ENCODE measurements around the gene TELO2.
"Not testable (repeated sequence)": the region's sequence is repeated elsewhere in the genome, so short reads cannot be mapped to it uniquely, and the experiment has no call there.

TELO2 gene

DNA sequence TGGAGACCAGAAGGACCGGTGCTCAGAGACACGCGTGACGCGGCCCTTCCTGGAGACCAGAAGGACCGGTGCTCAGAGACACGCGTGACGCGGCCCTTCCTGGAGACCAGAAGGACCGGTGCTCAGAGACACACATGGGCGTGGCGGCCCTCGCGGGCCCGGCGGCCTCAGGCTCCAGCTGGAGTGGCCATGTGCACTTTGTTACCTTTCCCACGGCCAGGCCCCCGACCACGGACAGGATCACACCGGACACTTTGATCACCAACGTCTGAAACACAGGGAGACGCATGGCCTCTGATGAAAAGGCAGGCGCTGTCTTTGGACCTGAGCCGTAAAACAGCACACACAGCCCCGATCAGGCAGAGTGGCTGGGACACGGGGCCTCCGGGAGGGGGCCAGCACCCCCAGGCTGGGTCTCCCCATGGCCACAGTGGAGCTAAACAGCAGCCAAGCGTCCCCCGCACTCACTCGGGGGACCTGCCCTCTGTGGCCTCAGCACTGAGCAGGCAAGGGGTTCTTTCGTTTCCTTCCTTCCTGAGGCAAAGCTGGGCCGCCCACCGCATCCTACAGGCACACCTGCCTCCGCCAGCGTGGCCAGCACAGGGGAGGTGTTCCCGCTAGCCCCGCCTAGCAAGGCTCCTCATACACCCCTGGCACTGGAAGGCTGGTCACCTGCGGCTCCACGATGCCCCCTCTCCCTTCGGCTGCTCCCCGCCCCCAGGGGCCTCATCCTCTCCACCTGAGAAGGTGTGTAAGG, 35.5 kb upstream of the TELO2 start:
- DNase-seq (ENCODE audit: low read depth): no peak

DNA sequence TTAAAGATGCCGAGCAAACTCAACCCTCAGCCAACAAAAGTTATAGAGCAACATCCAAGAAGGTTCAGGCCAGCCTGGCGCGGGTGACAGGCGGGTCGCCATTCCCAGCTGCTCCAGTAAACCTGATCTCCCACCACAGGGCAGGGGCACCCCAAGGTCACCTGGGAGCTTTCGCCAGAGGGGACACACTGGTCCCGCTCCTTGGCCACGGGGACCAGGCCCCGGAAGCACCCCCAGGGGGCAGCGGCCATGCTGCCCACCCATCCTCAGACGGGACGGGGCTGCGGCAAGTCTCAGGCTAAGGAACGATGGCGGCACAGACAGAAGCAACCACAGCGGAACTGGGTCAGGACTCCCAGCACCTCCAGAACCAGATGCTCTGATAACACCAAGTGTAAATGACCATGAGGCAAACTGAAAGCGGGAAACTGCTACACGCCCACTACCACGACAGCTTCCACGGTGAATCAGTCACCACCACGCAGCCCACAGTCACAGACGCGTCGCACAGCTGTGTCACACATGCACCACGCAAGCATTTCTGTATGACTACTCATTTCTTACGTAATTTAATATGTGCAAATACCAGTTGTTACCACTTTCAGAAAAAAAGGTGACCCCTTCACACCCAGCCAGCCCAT, 34.7 kb upstream of the TELO2 start:
- no peak for DNase-seq (ENCODE audit: low read depth)

DNA sequence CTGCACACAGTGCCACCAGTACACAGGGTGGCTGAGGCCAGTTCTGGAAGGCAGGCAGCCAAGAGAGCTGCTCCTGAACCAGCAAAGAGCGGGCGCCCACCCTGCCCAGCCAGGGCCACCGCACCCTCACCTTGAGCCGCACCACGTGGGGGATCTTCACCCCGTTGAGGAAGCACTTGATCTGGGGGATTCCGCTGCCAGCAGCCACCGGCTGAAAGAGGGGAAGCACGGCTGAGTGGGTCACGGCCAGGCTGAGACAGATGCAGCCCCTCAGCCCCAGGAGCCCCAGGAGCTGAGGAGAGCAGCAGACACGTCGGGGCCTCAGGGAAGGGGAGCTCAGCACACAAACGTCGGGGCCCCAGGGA, 34.2 kb upstream of the TELO2 start:
- no peak for DNase-seq (ENCODE audit: low read depth)

DNA sequence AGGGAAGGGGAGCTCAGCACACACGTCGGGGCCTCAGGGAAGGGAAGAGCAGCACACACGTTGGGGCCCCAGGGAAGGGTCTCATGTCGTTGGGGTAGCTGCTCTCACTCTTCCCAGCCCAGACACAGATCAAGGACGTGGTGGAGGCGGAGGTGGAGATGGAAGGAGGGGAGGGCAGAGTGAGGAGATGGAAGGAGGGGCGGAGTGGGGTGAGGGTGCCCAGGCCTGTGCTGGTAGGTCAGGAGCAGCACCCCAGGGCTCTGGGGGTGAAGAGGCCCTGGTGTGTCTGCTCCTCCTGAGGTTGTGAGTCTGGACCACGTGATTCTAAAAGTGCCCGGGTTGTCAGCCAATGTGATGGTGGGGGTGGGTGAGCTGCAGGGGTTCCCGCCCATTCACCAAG, 33.2 kb upstream of the TELO2 start:
- no peak for DNase-seq (ENCODE audit: low read depth)

DNA sequence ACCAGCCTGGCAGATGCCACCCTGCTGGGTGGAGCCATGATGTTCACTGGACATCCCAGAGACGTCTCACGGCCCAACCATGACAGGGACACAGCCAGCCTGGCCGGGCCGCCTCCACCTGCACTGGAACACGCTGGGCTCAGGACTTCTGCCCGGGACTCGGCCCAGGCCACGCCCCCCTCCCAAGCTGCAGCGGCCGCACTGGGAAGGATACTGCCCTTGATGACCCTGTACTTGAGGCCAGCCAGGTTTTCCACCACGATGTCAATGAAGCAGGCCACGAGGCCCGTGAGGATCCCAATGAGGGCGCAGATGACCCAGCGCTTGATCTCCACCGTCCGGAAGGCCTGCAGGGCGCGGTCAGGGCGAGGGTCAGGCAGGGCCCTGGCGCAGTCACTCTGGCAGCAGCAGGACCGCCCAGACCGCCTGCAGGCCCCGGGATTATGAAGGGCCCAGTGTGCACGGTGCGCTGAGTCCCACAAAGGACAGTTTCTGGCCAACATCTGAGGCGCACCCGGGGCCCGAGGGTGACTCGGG, 32.5 kb upstream of the TELO2 start:
- no peak for DNase-seq (ENCODE audit: low read depth)

DNA sequence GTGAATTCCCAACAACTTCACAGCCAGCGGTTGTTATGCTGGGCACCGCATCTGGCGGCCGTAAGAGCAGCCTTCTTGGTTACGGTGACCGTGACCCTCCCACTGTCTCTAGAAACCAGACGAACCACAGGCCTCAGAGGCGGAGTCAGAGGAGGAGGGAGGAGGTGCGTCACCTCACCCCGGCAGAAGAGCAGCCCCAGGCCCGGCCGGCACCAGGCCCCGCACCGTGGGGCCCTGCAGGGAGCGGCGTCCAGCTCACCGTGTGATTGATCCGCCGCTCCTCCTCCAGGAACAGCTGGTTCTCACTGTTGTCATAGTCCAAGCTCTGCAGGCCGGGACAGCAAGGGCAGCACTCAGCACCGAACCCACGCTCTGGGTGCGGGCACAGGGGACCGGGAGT, 32.0 kb upstream of the TELO2 start:
- no peak for DNase-seq (ENCODE audit: low read depth)

DNA sequence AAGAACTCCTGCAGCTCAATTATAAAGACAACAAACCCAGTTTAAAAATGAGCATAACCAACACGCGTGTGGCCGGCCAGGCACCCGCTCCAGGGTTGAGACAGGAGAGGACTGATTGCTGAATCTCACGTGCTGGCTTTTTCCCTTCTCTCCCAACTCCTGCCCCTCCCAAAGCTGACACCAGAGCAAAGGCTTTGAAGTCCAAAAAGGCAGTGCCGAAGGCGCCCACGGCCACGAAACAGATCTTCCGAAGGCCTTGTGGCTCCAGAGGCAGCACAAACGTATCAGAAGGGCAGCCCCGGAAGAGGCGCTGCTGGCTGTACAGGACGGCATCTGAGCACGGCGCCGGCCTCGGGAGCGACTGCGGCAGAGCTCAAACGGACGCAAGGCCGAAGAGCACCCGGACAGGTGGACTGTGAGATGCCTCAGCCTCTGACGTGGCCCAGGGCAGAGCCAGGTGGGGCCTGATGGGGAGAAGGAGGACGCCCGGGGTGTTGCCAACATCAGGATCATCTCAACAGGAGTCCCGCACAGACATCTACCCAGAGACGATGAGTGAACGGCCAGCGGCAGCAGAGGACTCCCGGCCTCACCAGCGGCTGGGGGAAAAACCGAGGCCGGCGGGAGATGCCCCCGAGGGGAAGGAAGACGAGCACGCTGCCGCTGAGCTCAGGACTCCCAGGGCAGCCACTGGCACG, 28.8 kb upstream of the TELO2 start:
- DNase-seq (ENCODE audit: low read depth): no peak

DNA sequence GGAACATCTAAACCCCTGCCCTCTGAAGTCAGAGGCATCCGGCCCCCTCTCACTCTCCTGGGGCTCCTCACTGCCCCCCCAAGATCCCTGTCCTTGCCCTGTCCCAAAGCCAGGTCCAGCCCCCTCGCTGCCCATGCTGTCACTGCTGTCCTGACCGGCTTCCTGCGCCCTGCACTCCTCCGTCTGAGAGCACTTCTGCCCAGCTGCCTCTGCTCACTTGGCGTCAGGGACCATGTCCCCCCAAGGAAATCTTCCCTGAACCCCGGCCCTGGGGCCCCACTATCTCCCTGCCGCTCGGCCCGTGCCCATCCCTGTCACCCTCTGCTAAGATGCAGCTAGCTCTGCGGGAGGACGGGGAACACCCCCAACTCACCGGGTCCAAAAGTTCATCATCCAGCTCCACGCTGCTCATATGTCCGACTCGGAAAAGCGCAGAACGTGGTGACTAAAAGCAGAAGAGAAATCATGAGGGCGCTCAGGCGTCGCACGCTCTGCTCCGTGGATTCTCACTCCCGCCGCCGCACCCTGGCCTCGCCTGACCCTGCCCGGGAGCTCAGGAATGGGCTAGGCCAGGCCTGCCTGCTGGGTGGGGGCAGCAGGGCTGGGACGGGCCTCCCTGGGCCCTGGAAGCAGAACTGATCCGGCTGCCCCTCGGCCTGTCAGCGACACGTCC, 28.1 kb upstream of the TELO2 start:
- no peak for DNase-seq (ENCODE audit: low read depth)

DNA sequence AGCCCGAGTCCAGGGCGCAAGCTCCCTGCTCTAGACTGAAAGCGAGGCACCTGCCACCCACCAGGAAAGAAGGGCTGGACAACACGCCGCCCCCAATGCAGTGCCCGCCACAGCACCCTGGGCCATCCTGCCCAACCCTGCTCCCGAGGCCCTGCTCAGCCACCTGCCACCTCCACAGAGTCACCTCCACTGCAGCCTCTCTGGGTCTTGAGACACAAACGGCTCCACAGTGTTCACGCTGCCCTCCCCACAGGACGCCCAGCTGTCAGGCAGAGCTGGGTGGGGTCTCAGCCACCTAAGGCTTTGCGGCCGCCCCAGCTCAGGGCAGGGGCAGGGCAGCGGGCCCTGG, 27.6 kb upstream of the TELO2 start:
- DNase-seq (ENCODE audit: low read depth): no peak

DNA sequence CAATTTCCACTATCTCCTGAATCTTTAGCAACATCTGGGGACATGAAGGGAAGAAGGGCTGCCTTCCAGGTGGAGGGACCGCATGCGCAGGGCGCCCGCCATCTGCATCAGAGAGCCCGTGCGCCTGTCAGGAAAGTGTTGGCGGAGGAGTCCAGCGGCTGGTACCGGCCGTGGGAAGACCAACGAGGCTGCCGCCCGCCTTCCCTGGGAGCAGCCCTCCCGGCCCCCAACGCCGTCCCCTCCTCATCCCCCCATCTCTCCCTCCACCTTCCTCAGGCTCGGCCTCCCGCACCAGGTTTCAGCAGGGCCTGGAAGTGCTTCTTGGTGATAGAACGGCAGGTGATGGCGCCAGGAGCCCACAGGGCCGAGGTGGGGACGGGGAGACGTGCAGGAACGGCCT, 27.1 kb upstream of the TELO2 start:
- DNase-seq (ENCODE audit: low read depth): no peak

DNA sequence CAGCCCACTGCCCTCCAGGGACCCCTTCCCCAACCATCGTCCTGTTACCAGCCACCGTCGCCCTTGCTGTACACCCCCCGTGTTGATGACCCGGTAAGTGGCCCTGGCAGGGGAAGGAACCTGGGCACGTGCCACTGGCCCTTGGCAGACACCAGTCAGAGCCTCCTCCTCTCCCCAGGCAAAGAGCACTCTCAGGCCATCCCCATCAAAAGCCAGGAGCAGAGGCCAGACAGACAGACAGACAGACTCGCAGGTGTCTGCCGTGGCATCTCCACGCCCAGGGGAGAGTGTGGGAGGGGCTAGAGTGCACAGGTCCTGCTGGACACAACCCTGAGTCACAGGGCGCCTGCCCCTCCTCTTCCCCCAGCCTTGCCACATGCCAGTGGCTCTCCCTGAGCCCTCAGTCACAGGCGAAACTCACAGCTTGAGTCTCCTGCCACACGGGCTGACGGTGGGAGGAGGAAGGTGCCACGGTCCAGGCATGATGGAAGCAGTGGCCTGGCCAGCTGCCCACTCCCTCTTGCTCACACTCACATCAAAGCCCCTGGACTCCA, 26.1 kb upstream of the TELO2 start:
- no peak for DNase-seq (ENCODE audit: low read depth)

DNA sequence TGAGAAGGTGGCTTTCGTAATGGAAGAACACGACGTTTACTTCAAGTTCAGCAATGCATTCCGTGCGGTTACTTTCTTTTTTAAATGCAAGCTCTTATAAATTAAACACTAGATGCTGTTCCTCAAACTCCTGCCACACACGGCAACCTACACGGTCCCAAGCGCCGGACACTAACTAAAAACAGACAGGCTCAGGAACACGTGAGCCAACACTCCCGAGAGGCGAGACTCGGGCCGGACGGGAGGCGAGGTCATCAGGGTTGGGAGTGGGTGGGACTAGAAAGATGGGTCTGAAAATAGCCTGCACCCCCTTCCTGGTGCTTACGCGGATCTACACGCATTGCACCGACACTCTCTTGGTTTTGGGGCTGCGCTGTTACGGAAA, 24.7 kb upstream of the TELO2 start:
- no peak for DNase-seq (ENCODE audit: low read depth)

DNA sequence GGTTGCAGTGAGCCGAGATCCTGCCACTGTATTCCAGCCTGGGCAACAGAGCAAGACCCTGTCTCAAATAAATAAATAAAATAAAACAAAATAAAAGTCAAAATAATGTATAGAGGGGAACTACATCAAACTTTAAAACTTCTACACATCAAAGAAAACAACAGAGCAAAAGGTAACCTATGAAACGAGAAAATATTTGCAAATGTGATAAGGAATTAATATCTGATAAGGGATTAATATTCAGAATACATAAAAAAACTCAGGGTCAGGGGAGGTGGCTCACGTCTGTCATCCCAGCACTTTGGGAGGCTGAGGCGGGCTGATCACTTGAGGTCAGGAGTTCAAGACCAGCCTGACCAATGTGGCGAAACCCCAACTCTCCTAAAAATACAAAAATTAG, 24.0 kb upstream of the TELO2 start:
- DNase-seq (ENCODE audit: low read depth): not testable (repeated sequence)

DNA sequence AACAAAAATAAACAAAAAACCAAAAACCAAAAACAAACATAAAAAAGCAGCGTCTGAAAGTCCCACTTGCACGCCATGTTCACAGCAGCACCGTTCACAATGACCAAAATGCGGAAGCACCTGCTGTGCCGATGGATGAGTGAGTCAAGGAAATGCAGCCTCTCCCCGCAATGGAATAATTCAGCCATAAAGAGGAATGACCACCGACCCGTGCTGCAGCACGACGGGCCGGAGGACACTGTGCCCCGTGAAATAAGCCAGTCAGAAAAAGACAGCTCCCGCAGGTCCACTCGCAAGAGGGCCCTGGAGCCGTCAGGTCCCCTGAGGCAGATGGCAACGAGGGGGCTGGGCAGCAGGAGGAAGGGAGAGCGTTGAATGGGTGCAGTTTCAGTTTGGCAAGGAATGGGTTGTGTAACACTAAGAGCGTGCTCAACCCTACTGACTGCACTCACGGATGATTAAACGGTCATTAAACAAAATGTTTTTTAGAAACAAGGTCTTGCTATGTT, 23.4 kb upstream of the TELO2 start:
- no peak for DNase-seq (ENCODE audit: low read depth)

DNA sequence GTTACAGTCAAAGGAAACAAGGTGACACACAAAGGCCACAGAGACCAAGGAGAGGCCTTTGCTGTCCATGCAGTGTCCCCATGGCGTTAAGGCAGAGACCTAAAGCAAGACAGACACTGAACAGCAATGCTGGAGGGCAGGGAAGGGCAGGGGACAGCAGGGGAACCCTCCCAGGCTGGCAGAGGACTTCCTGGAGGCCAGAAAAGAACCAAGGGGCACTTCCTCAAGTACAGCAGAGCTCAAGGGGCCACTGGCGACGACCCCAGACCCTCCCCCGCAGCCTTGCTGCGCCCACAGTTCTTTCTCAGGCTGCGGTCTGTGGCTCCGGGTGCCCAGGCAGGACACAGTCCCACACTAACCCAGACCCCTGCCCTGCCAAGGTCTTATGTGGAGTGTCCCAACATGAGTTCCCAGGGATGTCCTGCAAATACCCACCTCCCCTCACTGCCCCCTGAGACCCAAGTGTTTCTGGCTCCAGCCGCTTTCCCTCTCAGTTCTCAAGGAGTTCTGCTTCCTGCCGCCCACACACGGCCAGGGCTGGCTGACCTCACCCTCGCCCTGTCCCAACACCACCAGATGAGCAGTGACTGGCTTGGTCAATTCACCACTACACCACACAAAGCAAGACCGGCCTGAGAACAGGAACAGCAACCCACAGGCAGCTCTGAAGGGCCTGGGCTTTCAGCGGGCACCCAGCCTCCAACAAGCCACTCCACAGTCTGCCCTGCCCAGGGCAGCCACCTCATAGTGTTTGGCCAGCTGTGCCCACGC, 22.5 kb upstream of the TELO2 start:
- no peak for DNase-seq (ENCODE audit: low read depth)

DNA sequence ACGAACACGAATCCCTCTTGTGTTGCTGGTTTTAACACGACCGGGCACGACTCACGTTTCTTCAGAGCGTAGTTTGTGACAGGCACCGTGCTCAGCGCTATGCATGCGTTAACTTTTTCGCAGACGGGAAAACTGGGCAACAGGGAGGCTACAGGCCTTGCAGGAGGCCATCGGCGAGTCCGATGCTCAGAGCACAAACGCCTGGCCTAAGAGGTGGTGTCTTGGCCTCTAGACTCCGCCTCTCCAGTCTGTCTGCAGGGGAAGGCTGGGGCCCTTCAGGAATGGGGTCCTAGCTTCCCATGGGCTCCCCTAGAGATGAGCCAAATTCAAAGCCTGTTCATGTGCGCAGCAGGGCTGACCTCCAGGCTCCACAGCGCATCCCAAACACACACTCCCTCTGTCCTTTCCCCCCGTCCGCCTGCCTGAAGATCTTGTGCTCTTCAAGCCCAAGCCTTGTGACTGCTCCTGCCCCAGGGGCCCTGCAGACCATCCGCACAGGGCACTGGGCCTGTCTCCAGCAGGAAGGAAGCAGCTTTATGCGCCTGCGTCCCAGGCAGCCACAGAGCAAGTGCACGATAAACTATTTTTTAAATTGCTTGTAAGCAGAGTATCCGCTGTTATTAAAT, 21.5 kb upstream of the TELO2 start:
- no peak for DNase-seq (ENCODE audit: low read depth)

DNA sequence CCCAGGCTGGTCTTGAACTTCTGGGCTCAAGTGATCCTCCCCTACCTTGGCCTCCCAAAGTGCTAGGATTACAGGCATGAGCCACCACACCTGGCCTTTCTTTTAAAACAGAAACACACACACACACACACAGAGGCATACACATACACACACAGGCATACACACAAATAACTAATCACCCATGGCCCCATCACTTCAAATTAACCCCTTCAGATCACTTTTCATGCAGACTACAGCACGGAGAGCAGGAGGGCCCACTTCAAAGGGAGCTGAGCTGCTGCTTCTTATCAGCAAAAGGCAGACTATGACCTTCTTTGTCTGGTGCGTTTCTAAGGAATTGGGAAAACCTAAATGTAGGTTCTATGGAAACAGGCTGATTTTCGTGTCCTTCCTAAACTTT, 20.2 kb upstream of the TELO2 start:
- DNase-seq (ENCODE audit: low read depth): no peak

DNA sequence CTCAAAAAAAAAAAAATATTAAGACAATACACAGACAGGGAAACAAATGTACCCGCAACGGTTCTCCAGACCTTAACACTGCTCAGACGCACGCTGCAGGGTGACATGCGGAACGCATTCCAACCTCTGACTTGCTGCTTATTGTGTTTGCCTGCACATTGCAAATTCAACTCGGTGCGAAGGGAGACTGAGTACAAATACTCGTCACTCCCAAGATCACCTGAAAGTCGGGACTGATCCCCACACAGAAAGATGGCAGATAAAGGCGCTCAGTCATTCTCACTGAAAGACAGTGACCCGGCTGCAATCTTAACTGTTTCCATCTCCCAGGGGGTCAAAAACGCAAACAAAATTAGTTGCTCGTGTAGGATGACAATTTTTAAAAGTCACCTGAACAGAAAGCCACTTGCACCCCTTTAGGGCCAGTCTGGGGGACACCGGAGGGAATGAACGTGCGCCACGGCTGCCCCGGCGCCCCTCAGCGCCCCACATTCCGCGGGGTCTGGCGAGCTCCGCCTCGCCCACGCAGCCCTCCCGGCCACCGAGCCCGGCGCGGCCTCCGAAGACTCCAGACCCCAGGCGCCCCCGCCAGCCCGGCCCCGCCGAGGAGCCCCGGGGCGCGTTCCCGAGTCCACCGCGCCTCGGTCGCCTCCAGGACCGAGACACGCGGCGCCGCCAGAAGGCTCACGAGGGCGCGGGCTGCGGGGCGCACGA, 18.9 kb upstream of the TELO2 start:
- DNase-seq (ENCODE audit: low read depth): no peak

DNA sequence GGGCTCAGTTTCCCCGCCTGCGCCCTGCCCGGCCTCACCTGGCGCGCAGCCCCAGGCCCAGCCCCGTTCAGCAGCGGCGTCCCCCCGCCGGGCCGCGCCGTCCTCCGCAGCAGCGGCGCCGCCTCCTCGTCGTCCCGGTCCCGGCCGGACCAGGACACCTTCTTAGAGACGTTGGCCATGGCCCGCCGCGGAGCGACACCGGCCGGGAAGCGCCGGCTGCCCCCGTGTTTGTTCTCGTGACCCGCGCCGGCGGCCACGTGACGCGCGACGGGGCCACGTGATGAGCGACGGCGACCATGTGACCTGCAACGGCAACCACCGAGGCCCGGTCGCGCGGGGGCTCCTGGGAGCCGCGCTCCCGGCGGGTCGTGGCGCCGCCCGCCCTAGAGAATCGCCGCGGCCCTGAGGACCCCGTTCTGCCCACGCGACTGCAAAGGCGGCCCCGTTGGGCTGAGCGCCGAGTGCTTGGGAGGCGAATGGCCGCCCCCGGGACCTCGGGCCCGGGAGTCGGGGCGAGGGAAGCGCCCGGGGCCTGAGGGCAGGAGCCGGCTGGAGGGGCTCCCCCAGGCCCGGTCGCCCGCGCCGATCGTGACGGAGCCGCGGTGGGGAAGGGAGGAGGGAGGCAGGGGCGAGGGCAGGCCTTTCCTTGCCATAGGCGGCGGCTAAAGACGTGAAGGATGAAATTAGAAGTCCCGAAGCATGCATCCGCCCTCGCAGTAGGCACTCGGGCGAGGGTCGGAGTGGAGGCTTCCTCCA, 18.2 kb upstream of the TELO2 start, which contains the start of gene CLCN7:
TSS of gene CLCN7 (minus strand) at position 233 of the 756 bp plus-strand sequence. CDS start at position 179, 54 bp downstream.
- DNase-seq (ENCODE audit: low read depth): peak; percentile 74
